Measurements from ENCODE around the gene TMEM231. TPM values are rescaled to one million over a fixed set of nuclear protein-coding genes. Genes with fewer than 3 reads are reported as not detected.
"Not testable (repeated sequence)": the region's sequence is repeated elsewhere in the genome, so short reads cannot be mapped to it uniquely, and the experiment has no call there.

The TMEM231 gene
- polyA plus RNA-seq, 1 experiment: 10.6 TPM

DNA sequence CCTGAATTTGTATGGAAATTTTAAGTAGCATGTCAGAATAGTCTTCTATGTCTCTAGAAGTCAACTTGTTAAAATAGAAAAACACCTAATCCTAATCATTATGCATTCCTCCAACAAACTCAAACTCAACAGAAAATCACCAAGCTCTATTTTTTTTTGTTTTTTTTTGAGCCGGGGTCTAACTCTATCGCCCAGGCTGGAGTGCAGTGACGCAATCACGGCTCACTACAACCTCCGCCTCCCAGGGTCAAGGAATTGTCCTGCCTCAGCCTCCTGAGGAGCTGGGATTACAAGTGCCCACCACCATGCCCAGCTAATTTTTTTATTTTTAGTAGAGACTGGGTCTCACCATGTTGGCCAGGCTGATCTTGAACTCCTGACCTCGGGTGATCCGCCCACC lies 9.8 kb downstream of the TMEM231 start:
- no peaks in the 10 kb centered on the region for H3K9me3 ChIP-seq (ENCODE audit: control insufficient read depth, insufficient read depth, low read length)
- DNase-seq (ENCODE audit: low read depth, low spot score): no peak
- H3K4me3 ChIP-seq (ENCODE audit: low read depth, low read length): no peak overlapping the region
- ChIA-PET POLR2A (interaction anchor here (0.6 kb wide), 1 partner anchor 146 kb away, joined by 3 read pairs; no protein-coding TSS in a partner anchor), CTCF (interaction anchor here (1.6 kb wide), 1 partner anchor 29 kb away, joined by 8 read pairs; no protein-coding TSS in a partner anchor)
- H3K27ac ChIP-seq (ENCODE audit: low read depth, low read length): no peak overlapping the region
- no peaks in the 10 kb centered on the region for H3K27me3 ChIP-seq (ENCODE audit: control insufficient read depth, insufficient read depth, low read length)
- TF ChIP-seq, protein P1, sequence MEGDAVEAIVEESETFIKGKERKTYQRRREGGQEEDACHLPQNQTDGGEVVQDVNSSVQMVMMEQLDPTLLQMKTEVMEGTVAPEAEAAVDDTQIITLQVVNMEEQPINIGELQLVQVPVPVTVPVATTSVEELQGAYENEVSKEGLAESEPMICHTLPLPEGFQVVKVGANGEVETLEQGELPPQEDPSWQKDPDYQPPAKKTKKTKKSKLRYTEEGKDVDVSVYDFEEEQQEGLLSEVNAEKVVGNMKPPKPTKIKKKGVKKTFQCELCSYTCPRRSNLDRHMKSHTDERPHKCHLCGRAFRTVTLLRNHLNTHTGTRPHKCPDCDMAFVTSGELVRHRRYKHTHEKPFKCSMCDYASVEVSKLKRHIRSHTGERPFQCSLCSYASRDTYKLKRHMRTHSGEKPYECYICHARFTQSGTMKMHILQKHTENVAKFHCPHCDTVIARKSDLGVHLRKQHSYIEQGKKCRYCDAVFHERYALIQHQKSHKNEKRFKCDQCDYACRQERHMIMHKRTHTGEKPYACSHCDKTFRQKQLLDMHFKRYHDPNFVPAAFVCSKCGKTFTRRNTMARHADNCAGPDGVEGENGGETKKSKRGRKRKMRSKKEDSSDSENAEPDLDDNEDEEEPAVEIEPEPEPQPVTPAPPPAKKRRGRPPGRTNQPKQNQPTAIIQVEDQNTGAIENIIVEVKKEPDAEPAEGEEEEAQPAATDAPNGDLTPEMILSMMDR (IDR thresholded peaks at IDR 0.05; ENCODE audit: low read depth, low read length): no peak

DNA sequence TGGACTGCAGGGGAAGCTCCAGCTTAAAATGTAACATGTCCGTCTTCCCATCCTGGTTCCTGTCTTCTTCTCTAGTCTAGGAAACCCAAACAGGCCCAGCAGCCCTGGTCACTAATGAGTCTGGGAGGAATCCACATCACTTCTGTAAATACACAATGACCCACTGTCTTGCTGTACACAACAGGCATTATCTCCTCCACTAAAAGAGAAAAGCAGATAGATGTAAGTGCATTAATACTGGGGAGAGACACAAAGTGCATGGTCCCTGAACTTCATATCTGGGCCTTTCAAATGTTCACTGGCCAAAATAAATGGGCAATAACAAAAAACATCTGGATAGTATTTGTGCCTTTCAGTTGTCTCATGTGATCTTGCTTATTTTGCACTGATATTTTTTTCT lies 10.2 kb downstream of the TMEM231 start:
- CTCF ChIA-PET: interaction anchor here (1.6 kb wide), 1 partner anchor 29 kb away, joined by 8 read pairs; no protein-coding TSS in a partner anchor

GRCh38 chr16:75542462-75542861 lies 13.6 kb downstream of the TMEM231 start:
- H3K27me3 ChIP-seq (ENCODE audit: control insufficient read depth, insufficient read depth, low read length): not testable (repeated sequence)

More for the DNA sequence above, 10.2 kb downstream of the TMEM231 start:
- not testable (repeated sequence) for H3K4me3 ChIP-seq (ENCODE audit: low read depth, low read length); H3K27ac ChIP-seq (ENCODE audit: low read depth, low read length); DNase-seq (ENCODE audit: low read depth, low spot score); H3K9me3 ChIP-seq (ENCODE audit: control insufficient read depth, insufficient read depth, low read length); H3K27me3 ChIP-seq (ENCODE audit: control insufficient read depth, insufficient read depth, low read length)
- POLR2A ChIA-PET: interaction anchor here (0.6 kb wide), 1 partner anchor 146 kb away, joined by 3 read pairs; no protein-coding TSS in a partner anchor

GRCh38 chr16:75541236-75541635 lies 14.8 kb downstream of the TMEM231 start:
- CTCF ChIA-PET: no interaction called here
- Histone ChIP-seq H3K4me3 (ENCODE audit: low read depth, low read length) (no peak overlapping the region), H3K9me3 (ENCODE audit: control insufficient read depth, insufficient read depth, low read length) (no peaks in the 10 kb centered on the region), H3K27ac (ENCODE audit: low read depth, low read length) (no peak overlapping the region), H3K27me3 (ENCODE audit: control insufficient read depth, insufficient read depth, low read length) (no peaks in the 10 kb centered on the region)
- DNase-seq (ENCODE audit: low read depth, low spot score): no peak
- POLR2A ChIA-PET: no interaction called here
- TF ChIP-seq, protein P1 (IDR thresholded peaks at IDR 0.05; ENCODE audit: low read depth, low read length): no peak

More at GRCh38 chr16:75542462-75542861, 13.6 kb downstream of the TMEM231 start:
- H3K9me3 ChIP-seq (ENCODE audit: control insufficient read depth, insufficient read depth, low read length); DNase-seq (ENCODE audit: low read depth, low spot score); POLR2A ChIA-PET; H3K27ac ChIP-seq (ENCODE audit: low read depth, low read length); H3K4me3 ChIP-seq (ENCODE audit: low read depth, low read length): not testable (repeated sequence)
- CTCF ChIA-PET: interaction anchor here (0.6 to 2.5 kb wide), 2 partner anchors 25 to 76 kb away, joined by 3 to 12 read pairs; no protein-coding TSS in a partner anchor

GRCh38 chr16:75538882-75539565 lies 17.0 kb downstream of the TMEM231 start:
- CTCF ChIA-PET: not testable (repeated sequence)

DNA sequence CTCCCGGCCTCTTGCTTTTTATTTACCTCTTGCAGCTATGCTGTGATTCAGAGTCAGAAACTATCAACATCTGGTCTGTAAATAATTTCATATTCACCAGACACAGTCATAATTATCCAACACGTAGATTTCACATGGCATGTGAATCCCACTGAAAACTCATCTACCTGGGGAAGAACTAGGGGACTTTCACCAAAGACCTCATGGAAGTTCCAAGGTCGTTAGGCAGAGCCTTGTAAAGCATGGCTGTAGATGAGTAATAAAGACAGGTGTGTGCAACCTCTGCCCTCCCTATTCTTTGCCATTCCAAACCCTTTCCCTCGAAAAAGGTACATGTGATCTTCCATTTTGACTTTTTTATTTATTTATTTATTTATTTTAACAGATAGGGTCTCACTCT lies 18.3 kb downstream of the TMEM231 start:
- TF ChIP-seq, protein P1 (IDR thresholded peaks at IDR 0.05; ENCODE audit: low read depth, low read length): no peak
- POLR2A ChIA-PET: interaction anchor here (0.5 to 1.0 kb wide), 2 partner anchors 104 kb away, joined by 3 to 5 read pairs; partner anchors contain the start of gene CFDP1
- Histone ChIP-seq H3K27me3 (ENCODE audit: control insufficient read depth, insufficient read depth, low read length) (peaks cover 3% of the 10 kb centered on the region), H3K4me3 (ENCODE audit: low read depth, low read length) (no peak overlapping the region), H3K9me3 (ENCODE audit: control insufficient read depth, insufficient read depth, low read length) (no peaks in the 10 kb centered on the region), H3K27ac (ENCODE audit: low read depth, low read length) (no peak overlapping the region)
- CTCF ChIA-PET: interaction anchor here (0.6 to 0.9 kb wide), 2 partner anchors 66 to 1902 kb away, joined by 3 to 5 read pairs; no protein-coding TSS in a partner anchor
- DNase-seq (ENCODE audit: low read depth, low spot score): no peak

More at GRCh38 chr16:75538882-75539565, 17.0 kb downstream of the TMEM231 start:
- POLR2A ChIA-PET; H3K9me3 ChIP-seq (ENCODE audit: control insufficient read depth, insufficient read depth, low read length); H3K4me3 ChIP-seq (ENCODE audit: low read depth, low read length); H3K27me3 ChIP-seq (ENCODE audit: control insufficient read depth, insufficient read depth, low read length); DNase-seq (ENCODE audit: low read depth, low spot score); H3K27ac ChIP-seq (ENCODE audit: low read depth, low read length): not testable (repeated sequence)
